Mononuclear cell (primary cell): Measurements from ENCODE around the gene CAND1. TPM values are rescaled to one million over a fixed set of nuclear protein-coding genes. Genes with fewer than 3 reads are reported as not detected.

Experiments
- H3K27me3 ChIP-seq: 2 replicates; pipeline ENCODE4 v1.6.0; 2011; ENCODE audit warnings: low read length, control low read depth; ENCODE audit not compliant: insufficient read depth
- H3K4me1 ChIP-seq: 2 replicates; pipeline ENCODE4 v1.5.1; 2011; ENCODE audit warnings: mild to moderate bottlenecking, low read length, control low read depth; ENCODE audit not compliant: insufficient read depth
- H3K4me3 ChIP-seq: 2 replicates; pipeline ENCODE4 v1.5.1; 2011; ENCODE audit warnings: mild to moderate bottlenecking, low read length, moderate library complexity
- H3K9me3 ChIP-seq: 2 replicates; pipeline ENCODE4 v1.5.1; 2011; ENCODE audit warnings: low read depth, mild to moderate bottlenecking, control low read depth, low read length
- total RNA-seq: library from RNA; depleted of rRNA; stranded (reverse); fragments of >200 nt; gene quantifications from one replicate; pipeline ENCODE4 v1.2.3, GENCODE V29; 2012

The CAND1 gene
- 127 TPM for total RNA-seq

GRCh38 chr12:67268896-67269632 is at the start of gene CAND1:
TSS of gene CAND1 (plus strand) at chr12:67269358. CDS start at chr12:67269718, 360 bp downstream.
- Histone ChIP-seq H3K4me3 (peak within 1 kb of the TSS; percentile 77), H3K27me3 (no peaks in the 10 kb centered on the region), H3K9me3 (no peaks in the 10 kb centered on the region), H3K4me1 (peaks cover 16% of the 10 kb centered on the region)

GRCh38 chr12:67220065-67220464 is 49.1 kb upstream of the CAND1 start:
- H3K4me3 ChIP-seq: no peak overlapping the region
- H3K9me3 ChIP-seq: no peaks in the 10 kb centered on the region
- peaks cover 7% of the 10 kb centered on the region for H3K27me3 ChIP-seq
- no peaks in the 10 kb centered on the region for H3K4me1 ChIP-seq

- no peaks in the 10 kb centered on the region for H3K27me3 ChIP-seq
- no peak overlapping the region for H3K4me3 ChIP-seq
- H3K9me3 ChIP-seq: no peaks in the 10 kb centered on the region
- no peaks in the 10 kb centered on the region for H3K4me1 ChIP-seq
Observed at GRCh38 chr12:67222302-67222701, 46.9 kb upstream of the CAND1 start.

GRCh38 chr12:67223225-67223624 is 45.9 kb upstream of the CAND1 start:
- H3K4me3 ChIP-seq: no peak overlapping the region
- H3K27me3 ChIP-seq: no peaks in the 10 kb centered on the region
- no peaks in the 10 kb centered on the region for H3K9me3 ChIP-seq
- no peaks in the 10 kb centered on the region for H3K4me1 ChIP-seq

GRCh38 chr12:67237231-67237630 is 31.9 kb upstream of the CAND1 start:
- Histone ChIP-seq H3K4me1 (no peaks in the 10 kb centered on the region), H3K27me3 (peaks cover 14% of the 10 kb centered on the region), H3K4me3 (no peak overlapping the region), H3K9me3 (peaks cover 6% of the 10 kb centered on the region)

- no peaks in the 10 kb centered on the region for H3K4me1 ChIP-seq
- H3K4me3 ChIP-seq: no peak overlapping the region
- peaks cover 10% of the 10 kb centered on the region for H3K27me3 ChIP-seq
- H3K9me3 ChIP-seq: peaks cover 6% of the 10 kb centered on the region
Observed at GRCh38 chr12:67239061-67239460, 30.1 kb upstream of the CAND1 start.

- no peak overlapping the region for H3K4me3 ChIP-seq
- no peaks in the 10 kb centered on the region for H3K4me1 ChIP-seq
- H3K9me3 ChIP-seq: no peaks in the 10 kb centered on the region
- peaks cover 2% of the 10 kb centered on the region for H3K27me3 ChIP-seq
Observed at GRCh38 chr12:67241482-67241881, 27.7 kb upstream of the CAND1 start.

- no peaks in the 10 kb centered on the region for H3K9me3 ChIP-seq
- H3K4me1 ChIP-seq: no peaks in the 10 kb centered on the region
- peaks cover 2% of the 10 kb centered on the region for H3K27me3 ChIP-seq
- H3K4me3 ChIP-seq: no peak overlapping the region
Observed at GRCh38 chr12:67243260-67243659, 25.9 kb upstream of the CAND1 start.

- no peaks in the 10 kb centered on the region for H3K9me3 ChIP-seq
- peaks cover 2% of the 10 kb centered on the region for H3K27me3 ChIP-seq
- no peak overlapping the region for H3K4me3 ChIP-seq
- no peaks in the 10 kb centered on the region for H3K4me1 ChIP-seq
Observed at GRCh38 chr12:67245571-67245970, 23.6 kb upstream of the CAND1 start.

GRCh38 chr12:67251012-67251411 is 18.1 kb upstream of the CAND1 start:
- no peaks in the 10 kb centered on the region for H3K27me3 ChIP-seq

GRCh38 chr12:67254372-67255026 is 14.7 kb upstream of the CAND1 start:
- Histone ChIP-seq H3K9me3 (no peaks in the 10 kb centered on the region), H3K4me1 (no peaks in the 10 kb centered on the region), H3K27me3 (peaks cover 2% of the 10 kb centered on the region), H3K4me3 (no peak overlapping the region)

More at GRCh38 chr12:67251012-67251411, 18.1 kb upstream of the CAND1 start:
- no peaks in the 10 kb centered on the region for H3K4me1 ChIP-seq
- H3K9me3 ChIP-seq: no peaks in the 10 kb centered on the region
- H3K4me3 ChIP-seq: no peak overlapping the region

- Histone ChIP-seq H3K4me3 (no peak overlapping the region), H3K9me3 (no peaks in the 10 kb centered on the region)
Observed at GRCh38 chr12:67256649-67257048, 12.5 kb upstream of the CAND1 start.

GRCh38 chr12:67263471-67263870 is 5.7 kb upstream of the CAND1 start:
- Histone ChIP-seq H3K4me1 (peaks cover 6% of the 10 kb centered on the region), H3K27me3 (no peaks in the 10 kb centered on the region), H3K9me3 (no peaks in the 10 kb centered on the region), H3K4me3 (no peak overlapping the region)

More at GRCh38 chr12:67256649-67257048, 12.5 kb upstream of the CAND1 start:
- peaks cover 2% of the 10 kb centered on the region for H3K27me3 ChIP-seq
- H3K4me1 ChIP-seq: no peaks in the 10 kb centered on the region

- H3K9me3 ChIP-seq: no peaks in the 10 kb centered on the region
- no peaks in the 10 kb centered on the region for H3K27me3 ChIP-seq
- H3K4me3 ChIP-seq: peak overlapping the region; percentile 77
- H3K4me1 ChIP-seq: peaks cover 16% of the 10 kb centered on the region
Observed at GRCh38 chr12:67268335-67268895, 743 bp upstream of the CAND1 start.
